OCI-LY1 (cell line): ENCODE measurements around the gene STAC3.

Source experiments
- H2AFZ ChIP-seq: fragments of 200-600 bp; sonication (generic), shearing (Covaris generic); 2 replicates; pipeline ENCODE4 v1.6.0; 2014; ENCODE audit warnings: antibody characterized with exemption, mild to moderate bottlenecking, low read length
- H3F3A ChIP-seq: fragments of 200-600 bp; sonication (generic), shearing (Covaris generic); 2 replicates; pipeline ENCODE4 v1.6.0; 2014; ENCODE audit warnings: mild to moderate bottlenecking, antibody characterized with exemption, low read length, moderate library complexity; ENCODE audit not compliant: insufficient read depth
- H3K27ac ChIP-seq: fragments of 200-600 bp; sonication (generic); 2 replicates; pipeline ENCODE4 v1.5.1; 2014; ENCODE audit warnings: low read length, mixed run types, mild to moderate bottlenecking, low read depth; ENCODE audit not compliant: poor library complexity, severe bottlenecking
- H3K27me3 ChIP-seq: fragments of 200-600 bp; sonication (generic); 2 replicates; pipeline ENCODE4 v1.6.0; 2014; ENCODE audit warnings: antibody characterized with exemption, mild to moderate bottlenecking, low read length, moderate library complexity; ENCODE audit not compliant: insufficient read depth
- H3K36me3 ChIP-seq: fragments of 200-600 bp; sonication (generic); 2 replicates; pipeline ENCODE4 v1.6.1; 2014; ENCODE audit warnings: mild to moderate bottlenecking, antibody characterized with exemption, low read length, moderate library complexity, mixed read lengths; ENCODE audit not compliant: insufficient read depth
- H3K4me1 ChIP-seq: fragments of 200-600 bp; sonication (generic); 2 replicates; pipeline ENCODE4 v1.5.1; 2014; ENCODE audit warnings: mild to moderate bottlenecking, low read length, moderate library complexity; ENCODE audit not compliant: insufficient read depth, severe bottlenecking
- H3K4me2 ChIP-seq: fragments of 200-600 bp; sonication (generic), shearing (Covaris generic); 2 replicates; pipeline ENCODE4 v1.6.1; 2014; ENCODE audit warnings: low read length
- H3K4me3 ChIP-seq: fragments of 200-600 bp; sonication (generic); 2 replicates; pipeline ENCODE4 v1.5.1; 2014; ENCODE audit warnings: low read length, low read depth, mild to moderate bottlenecking, mixed read lengths; ENCODE audit not compliant: poor library complexity, severe bottlenecking
- H3K79me2 ChIP-seq: fragments of 200-600 bp; shearing (Covaris generic); 2 replicates; pipeline ENCODE4 v1.6.1; 2016; ENCODE audit warnings: mixed run types, low read length, mixed read lengths; ENCODE audit not compliant: insufficient read depth
- H3K9ac ChIP-seq: fragments of 200-600 bp; sonication (generic), shearing (Covaris generic); 2 replicates; pipeline ENCODE4 v1.6.1; 2014; ENCODE audit warnings: mild to moderate bottlenecking, low read length, mixed read lengths
- H3K9me2 ChIP-seq: fragments of 200-600 bp; sonication (generic), shearing (Covaris generic); 2 replicates; pipeline ENCODE4 v1.6.1; 2014; ENCODE audit warnings: low read depth, mild to moderate bottlenecking, low read length, mixed read lengths
- H3K9me3 ChIP-seq: fragments of 200-600 bp; shearing (Covaris generic); 2 replicates; pipeline ENCODE4 v1.6.1; 2014; ENCODE audit warnings: low read length, mixed read lengths
- H4K20me1 ChIP-seq: fragments of 200-600 bp; sonication (generic), shearing (Covaris generic); 2 replicates; pipeline ENCODE4 v1.6.0; 2016; ENCODE audit warnings: mild to moderate bottlenecking, low read length; ENCODE audit not compliant: insufficient read depth
- EZH2 ChIP-seq: fragments of 200-600 bp; sonication (generic), shearing (Covaris generic); IDR thresholded peaks from 2 replicates; pipeline ENCODE4 v1.8.0; 2017; ENCODE audit warnings: borderline replicate concordance, mixed run types, mild to moderate bottlenecking, antibody characterized with exemption, low read length, moderate library complexity, mixed read lengths
- TF ChIP-seq, protein P1 (sequence below): fragments of 200-600 bp; sonication (generic), shearing (Covaris generic); IDR thresholded peaks from 2 replicates; pipeline ENCODE4 v1.5.1; 2017; ENCODE audit warnings: mild to moderate bottlenecking, antibody characterized with exemption, low read length, moderate library complexity, mixed read lengths

Gene STAC3

DNA sequence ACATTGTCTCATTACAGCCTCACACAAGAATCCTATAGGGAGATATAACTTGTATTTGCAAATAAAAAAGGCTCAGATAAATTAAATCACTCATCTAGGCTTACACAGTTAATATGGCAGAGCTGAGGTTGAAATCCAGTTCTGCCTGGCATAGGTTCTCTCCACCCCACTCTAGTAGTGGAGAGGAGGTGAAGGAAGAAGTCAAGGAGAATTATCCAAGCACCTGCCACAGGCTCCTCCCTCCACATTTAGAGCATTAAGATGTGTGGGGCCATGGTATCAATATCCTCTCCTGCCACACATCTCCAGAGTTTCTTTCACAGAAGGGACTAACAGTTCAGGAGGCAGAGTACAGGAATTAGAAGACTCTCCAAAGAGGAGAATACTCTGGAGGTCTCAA is 22.5 kb upstream of the STAC3 start:
- Histone ChIP-seq H2AFZ (no peak overlapping the region), H3K36me3 (peaks cover 25% of the 10 kb centered on the region), H3K9me3 (no peaks in the 10 kb centered on the region), H3K4me3 (no peak overlapping the region), H3K79me2 (no peaks in the 10 kb centered on the region), H3K27me3 (no peaks in the 10 kb centered on the region), H3K9ac (no peak overlapping the region), H4K20me1 (no peaks in the 10 kb centered on the region), H3K27ac (no peak overlapping the region), H3K4me1 (no peaks in the 10 kb centered on the region), H3K4me2 (no peak overlapping the region), H3F3A (no peaks in the 10 kb centered on the region), H3K9me2 (no peaks in the 10 kb centered on the region)
- no peak for TF ChIP-seq EZH2
- TF ChIP-seq, protein P1, sequence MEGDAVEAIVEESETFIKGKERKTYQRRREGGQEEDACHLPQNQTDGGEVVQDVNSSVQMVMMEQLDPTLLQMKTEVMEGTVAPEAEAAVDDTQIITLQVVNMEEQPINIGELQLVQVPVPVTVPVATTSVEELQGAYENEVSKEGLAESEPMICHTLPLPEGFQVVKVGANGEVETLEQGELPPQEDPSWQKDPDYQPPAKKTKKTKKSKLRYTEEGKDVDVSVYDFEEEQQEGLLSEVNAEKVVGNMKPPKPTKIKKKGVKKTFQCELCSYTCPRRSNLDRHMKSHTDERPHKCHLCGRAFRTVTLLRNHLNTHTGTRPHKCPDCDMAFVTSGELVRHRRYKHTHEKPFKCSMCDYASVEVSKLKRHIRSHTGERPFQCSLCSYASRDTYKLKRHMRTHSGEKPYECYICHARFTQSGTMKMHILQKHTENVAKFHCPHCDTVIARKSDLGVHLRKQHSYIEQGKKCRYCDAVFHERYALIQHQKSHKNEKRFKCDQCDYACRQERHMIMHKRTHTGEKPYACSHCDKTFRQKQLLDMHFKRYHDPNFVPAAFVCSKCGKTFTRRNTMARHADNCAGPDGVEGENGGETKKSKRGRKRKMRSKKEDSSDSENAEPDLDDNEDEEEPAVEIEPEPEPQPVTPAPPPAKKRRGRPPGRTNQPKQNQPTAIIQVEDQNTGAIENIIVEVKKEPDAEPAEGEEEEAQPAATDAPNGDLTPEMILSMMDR, result no peak

DNA sequence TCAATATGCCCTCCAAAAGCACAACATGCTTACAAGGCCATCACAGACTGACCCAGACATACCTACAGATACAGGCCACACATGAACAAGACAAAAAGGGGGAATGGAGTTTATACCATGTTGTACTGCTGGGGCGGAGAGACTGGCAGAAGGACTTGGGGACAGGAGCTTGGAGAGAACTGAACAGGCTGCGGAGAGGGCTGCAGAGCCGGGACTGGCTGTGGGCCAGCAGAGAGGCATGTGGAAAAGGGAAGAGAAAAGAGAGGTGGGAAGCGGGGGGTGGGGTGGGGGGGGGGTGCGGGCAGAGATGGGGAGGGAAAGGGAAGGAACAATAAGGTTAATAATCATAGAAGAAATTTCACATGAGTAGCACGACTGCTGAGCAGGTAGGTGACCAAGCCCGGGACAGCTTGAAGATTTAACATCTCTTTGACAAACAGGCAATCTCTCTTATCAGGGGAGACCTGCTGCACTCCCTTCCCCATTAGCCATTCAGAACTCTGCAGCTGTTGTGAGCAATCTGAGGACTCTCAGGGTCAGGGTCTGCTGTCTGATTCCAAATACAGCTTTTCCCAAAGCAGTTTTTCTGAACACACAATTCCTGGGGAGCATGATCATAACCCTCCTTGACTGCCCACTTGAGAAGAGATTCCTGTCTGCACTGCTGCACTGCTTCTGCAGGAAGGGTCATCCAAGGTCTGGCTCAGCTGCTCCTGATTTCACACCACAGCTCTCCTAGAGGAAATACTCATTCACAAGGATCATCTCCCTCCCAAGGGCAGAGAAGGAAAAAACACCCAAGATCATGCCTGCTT is 21.6 kb upstream of the STAC3 start:
- Histone ChIP-seq H3K36me3 (peaks cover 28% of the 10 kb centered on the region), H3K4me2 (no peak overlapping the region), H3K27ac (no peak overlapping the region)

DNA sequence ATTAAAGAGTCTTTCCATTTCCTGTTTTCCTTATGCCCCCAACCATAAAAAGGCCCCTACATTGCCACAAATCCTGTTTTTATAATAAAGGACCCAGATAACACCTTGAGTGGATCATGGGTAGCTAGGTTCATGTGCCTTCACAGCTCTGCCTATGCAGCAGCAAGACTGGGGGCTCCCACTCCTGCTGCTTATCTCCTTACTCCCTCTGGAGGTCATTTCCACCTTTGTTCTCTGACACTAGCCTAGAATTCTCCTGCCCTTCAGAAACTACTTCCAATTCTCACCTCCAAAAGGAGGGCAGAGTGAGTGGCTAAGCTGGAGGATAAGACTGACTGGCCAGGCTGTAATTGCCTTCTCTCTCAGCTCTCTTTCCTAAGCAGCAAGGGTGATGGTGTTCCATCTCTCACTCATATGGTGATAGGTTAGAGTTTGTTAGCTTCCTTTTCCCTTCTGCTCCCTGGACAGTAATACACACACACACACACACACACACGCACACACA is 20.0 kb upstream of the STAC3 start:
- no peaks in the 10 kb centered on the region for H3K9me3 ChIP-seq
- H3K9ac ChIP-seq, result no peak overlapping the region

More for the DNA sequence above, 21.6 kb upstream of the STAC3 start:
- no peaks in the 10 kb centered on the region for H4K20me1 ChIP-seq
- H3K79me2 ChIP-seq, result no peaks in the 10 kb centered on the region
- H3F3A ChIP-seq, result no peaks in the 10 kb centered on the region
- no peak overlapping the region for H3K9ac ChIP-seq
- TF ChIP-seq, protein P1, result no peak
- no peak for TF ChIP-seq EZH2
- H3K9me3 ChIP-seq, result no peaks in the 10 kb centered on the region
- H2AFZ ChIP-seq, result no peak overlapping the region
- H3K4me3 ChIP-seq, result no peak overlapping the region
- H3K27me3 ChIP-seq, result no peaks in the 10 kb centered on the region
- no peaks in the 10 kb centered on the region for H3K4me1 ChIP-seq
- no peaks in the 10 kb centered on the region for H3K9me2 ChIP-seq

More for the DNA sequence above, 20.0 kb upstream of the STAC3 start:
- H4K20me1 ChIP-seq, result no peaks in the 10 kb centered on the region
- TF ChIP-seq, protein P1, result peak; percentile 10; the same call in 1 of the 2 replicates
- no peak for TF ChIP-seq EZH2
- no peaks in the 10 kb centered on the region for H3K79me2 ChIP-seq
- H3K27ac ChIP-seq, result no peak overlapping the region
- H3K4me1 ChIP-seq, result no peaks in the 10 kb centered on the region
- H3K9me2 ChIP-seq, result no peaks in the 10 kb centered on the region
- no peaks in the 10 kb centered on the region for H3F3A ChIP-seq
- H3K27me3 ChIP-seq, result no peaks in the 10 kb centered on the region
- H3K4me3 ChIP-seq, result no peak overlapping the region
- H3K4me2 ChIP-seq, result no peak overlapping the region
- no peak overlapping the region for H2AFZ ChIP-seq
- peaks cover 37% of the 10 kb centered on the region for H3K36me3 ChIP-seq
